Kidney epithelial cell (primary cell): ENCODE data around the gene USB1. TPM values are rescaled to one million over a fixed set of nuclear protein-coding genes. Genes with fewer than 3 reads are reported as not detected.

Experiments
- DNase-seq: peaks from one replicate; pipeline ENCODE4 v3.0.0-alpha.2; 2010; ENCODE audit warnings: low read depth
- H3K27me3 ChIP-seq: 2 replicates; pipeline ENCODE4 v1.6.0; 2011; ENCODE audit warnings: low read length; ENCODE audit not compliant: control insufficient read depth, insufficient read depth
- H3K36me3 ChIP-seq: 2 replicates; pipeline ENCODE4 v1.5.1; 2011; ENCODE audit warnings: low read length; ENCODE audit not compliant: control insufficient read depth, insufficient read depth
- H3K4me3 ChIP-seq: 2 replicates; pipeline ENCODE4 v1.5.1; 2011; ENCODE audit warnings: low read depth, mild to moderate bottlenecking, control low read depth, low read length
- total RNA-seq: library from RNA; depleted of rRNA; stranded (reverse); fragments of >200 nt; gene quantifications from 2 replicates; pipeline ENCODE4 v1.2.3, GENCODE V29; 2015
- TF ChIP-seq, protein P1 (sequence below): IDR thresholded peaks from 2 replicates; pipeline ENCODE4 v1.5.1; 2011; ENCODE audit warnings: mild to moderate bottlenecking, moderate library complexity, low read length, control low read depth, inconsistent platforms; ENCODE audit not compliant: insufficient read depth, poor library complexity, severe bottlenecking

The USB1 gene
- total RNA-seq, 1 donor from 2014 or later, result 50.2 TPM

DNA sequence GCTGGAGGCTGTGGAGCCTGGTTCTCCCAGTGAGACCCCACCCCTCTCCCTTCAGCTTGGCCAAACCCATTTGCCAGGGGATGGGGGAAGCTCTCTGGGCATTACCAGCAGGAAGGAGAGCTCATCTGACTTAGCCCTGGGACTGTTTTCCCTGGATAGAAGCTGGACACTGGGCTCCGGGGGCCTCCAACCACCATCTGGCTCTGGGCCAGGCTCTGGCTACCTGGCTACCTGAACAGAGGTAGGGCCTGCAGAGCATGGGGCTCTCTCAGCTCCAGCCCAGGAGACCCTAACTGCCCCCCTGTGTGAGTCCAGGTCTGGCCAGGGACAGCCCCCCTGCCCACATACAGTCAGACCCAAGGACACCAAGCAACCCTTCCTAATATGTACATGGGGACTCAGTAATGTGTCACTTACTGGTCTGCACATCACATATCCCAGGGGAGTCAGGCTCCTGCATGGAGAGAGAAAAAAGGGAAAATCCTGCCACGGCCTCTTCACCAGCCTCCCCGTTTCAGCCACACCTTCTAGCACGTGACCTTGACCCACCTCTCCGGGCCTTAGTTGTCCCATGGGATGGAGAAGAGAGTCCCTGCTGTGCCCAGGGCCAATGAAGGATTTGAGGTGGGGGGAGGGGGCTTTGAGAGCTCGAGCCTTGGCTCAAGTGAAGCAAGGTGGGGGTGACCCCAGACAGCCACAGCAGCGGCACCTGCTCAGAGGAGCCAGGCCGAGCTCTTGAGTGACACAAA lies 44.1 kb upstream of the USB1 start:
- Histone ChIP-seq H3K4me3 (no peak overlapping the region), H3K36me3 (no peaks in the 10 kb centered on the region), H3K27me3 (peaks cover 2% of the 10 kb centered on the region)
- TF ChIP-seq, protein P1, sequence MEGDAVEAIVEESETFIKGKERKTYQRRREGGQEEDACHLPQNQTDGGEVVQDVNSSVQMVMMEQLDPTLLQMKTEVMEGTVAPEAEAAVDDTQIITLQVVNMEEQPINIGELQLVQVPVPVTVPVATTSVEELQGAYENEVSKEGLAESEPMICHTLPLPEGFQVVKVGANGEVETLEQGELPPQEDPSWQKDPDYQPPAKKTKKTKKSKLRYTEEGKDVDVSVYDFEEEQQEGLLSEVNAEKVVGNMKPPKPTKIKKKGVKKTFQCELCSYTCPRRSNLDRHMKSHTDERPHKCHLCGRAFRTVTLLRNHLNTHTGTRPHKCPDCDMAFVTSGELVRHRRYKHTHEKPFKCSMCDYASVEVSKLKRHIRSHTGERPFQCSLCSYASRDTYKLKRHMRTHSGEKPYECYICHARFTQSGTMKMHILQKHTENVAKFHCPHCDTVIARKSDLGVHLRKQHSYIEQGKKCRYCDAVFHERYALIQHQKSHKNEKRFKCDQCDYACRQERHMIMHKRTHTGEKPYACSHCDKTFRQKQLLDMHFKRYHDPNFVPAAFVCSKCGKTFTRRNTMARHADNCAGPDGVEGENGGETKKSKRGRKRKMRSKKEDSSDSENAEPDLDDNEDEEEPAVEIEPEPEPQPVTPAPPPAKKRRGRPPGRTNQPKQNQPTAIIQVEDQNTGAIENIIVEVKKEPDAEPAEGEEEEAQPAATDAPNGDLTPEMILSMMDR, result no peak
- DNase-seq, result no peak

DNA sequence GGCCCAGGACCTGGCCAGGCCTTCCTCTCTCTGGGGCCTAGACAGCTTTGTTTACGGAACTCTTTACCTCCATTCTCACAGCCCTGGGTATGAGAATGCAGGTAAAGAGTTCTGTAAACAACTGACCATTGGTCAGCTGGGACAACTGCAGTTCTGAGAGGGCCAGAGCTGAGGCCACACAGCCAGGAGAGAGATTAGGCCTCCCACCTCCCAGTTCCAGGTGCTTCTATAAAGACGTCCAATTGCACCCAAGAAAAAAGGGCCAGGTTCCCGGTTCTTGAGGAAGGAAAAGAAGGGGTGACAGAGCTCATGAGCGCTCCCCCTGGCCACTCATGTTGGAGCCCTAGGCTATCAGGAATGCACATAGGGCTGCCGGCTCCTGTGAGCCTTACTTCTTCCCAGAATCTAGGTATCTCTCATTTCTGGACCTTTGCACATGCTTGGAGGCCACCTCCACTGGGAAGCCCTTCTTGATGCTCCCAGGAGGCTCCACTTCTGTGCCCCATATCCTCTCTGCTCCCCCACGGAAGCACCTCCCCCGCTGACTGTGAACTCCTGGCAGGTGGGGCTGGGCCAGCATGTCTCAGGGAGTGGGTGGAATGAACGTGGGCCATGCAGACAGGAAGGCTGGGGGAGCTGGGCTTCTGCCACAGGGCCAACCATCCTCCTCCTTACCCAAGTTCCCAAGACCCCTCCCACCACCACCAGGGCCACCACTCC lies 43.4 kb upstream of the USB1 start:
- H3K27me3 ChIP-seq, result peaks cover 2% of the 10 kb centered on the region
- H3K4me3 ChIP-seq, result no peak overlapping the region
- TF ChIP-seq, protein P1, result no peak
- DNase-seq, result no peak
- no peaks in the 10 kb centered on the region for H3K36me3 ChIP-seq

DNA sequence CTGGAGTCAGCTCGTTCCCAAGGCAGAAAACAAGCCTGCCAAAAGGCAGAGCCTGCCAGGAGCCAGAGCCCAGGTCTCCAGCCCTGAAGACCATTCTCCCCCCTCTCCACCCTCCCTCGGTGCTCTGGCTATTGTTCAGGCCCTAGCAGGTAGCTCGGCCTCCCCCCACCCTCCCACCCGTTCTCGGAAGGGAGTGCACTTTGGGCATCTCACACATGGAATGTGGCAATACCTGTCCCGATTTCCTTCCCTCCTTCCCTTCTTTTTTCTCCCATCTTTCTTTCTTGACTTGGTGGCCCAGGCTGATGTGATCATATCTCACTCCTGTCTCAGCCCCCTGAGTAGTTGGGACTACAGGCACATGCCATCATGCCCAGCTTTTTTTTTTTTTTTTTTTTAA lies 42.7 kb upstream of the USB1 start:
- TF ChIP-seq, protein P1, result no peak
- peaks cover 2% of the 10 kb centered on the region for H3K27me3 ChIP-seq
- DNase-seq, result no peak
- no peaks in the 10 kb centered on the region for H3K36me3 ChIP-seq
- H3K4me3 ChIP-seq, result no peak overlapping the region

DNA sequence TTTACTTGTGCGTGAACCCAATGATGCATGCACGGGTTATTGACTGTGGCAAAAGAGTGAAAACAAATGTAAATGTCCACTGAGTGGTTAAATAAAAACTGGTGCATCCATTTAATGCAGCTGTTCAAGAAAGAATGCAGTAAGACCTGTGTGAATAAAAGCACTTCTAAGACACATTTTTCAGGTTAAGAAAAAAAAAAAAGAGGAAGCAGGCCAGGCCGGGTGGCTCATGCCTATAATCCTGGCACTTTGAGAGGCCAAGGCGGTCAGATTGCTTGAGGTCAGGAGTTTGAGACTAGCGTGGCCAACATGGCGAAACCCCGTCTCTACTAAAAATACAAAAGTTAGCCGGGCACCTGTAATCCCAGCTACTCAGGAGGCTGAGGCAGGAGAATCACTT lies 42.1 kb upstream of the USB1 start:
- DNase-seq, result no peak
- H3K4me3 ChIP-seq, result no peak overlapping the region
- H3K36me3 ChIP-seq, result no peaks in the 10 kb centered on the region
- H3K27me3 ChIP-seq, result peaks cover 2% of the 10 kb centered on the region
- TF ChIP-seq, protein P1, result no peak

DNA sequence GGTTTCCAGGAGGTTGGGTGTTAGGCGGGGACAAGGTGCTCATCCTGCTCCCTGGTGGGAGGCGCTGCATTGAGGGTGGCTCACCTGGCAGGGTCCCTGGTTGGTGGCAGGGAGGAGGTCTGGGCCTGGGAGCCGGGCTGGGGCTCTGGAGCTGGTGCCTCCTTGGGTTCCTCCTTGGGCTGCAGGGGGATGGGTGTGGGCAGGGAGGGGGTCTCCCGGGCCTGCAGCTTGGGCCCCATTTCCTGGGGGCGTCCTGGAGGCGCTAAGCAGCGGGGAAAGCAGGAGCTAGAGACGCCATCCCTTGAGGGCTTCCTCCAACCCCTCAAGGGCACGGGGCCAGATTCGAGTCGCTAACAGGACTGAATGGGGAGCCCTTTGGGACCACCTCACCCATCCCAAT lies 41.4 kb upstream of the USB1 start:
- no peaks in the 10 kb centered on the region for H3K36me3 ChIP-seq
- TF ChIP-seq, protein P1, result no peak
- DNase-seq, result no peak
- no peak overlapping the region for H3K4me3 ChIP-seq
- peaks cover 2% of the 10 kb centered on the region for H3K27me3 ChIP-seq

DNA sequence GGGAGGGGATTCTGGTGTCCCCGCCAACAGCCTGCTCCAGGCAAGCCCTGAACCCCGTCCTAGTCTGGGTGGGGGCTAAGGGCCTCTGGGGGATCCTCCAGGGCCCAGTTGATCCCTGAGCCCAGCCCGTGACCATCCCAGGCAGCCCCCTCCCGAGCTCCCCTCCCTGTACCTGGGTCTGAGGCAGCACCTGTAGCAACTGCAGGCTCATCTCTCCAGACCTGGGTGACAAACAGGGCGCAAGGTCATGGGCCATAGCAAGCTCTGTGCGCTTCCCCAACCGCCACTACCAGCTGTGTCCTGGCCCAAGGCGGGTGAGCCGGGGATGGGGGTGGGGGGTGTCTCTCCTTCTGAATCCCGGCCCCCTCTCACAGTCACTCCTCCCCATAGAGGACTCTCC lies 40.9 kb upstream of the USB1 start:
- TF ChIP-seq, protein P1, result no peak
- peaks cover 2% of the 10 kb centered on the region for H3K27me3 ChIP-seq
- H3K36me3 ChIP-seq, result no peaks in the 10 kb centered on the region
- H3K4me3 ChIP-seq, result no peak overlapping the region
- no peak for DNase-seq
